ENCODE measurements around the gene DNAH2.

The DNAH2 gene

GRCh38 chr17:7703584-7704479 is 13.7 kb upstream of the DNAH2 start:
- FAIRE-seq = no peak

DNA sequence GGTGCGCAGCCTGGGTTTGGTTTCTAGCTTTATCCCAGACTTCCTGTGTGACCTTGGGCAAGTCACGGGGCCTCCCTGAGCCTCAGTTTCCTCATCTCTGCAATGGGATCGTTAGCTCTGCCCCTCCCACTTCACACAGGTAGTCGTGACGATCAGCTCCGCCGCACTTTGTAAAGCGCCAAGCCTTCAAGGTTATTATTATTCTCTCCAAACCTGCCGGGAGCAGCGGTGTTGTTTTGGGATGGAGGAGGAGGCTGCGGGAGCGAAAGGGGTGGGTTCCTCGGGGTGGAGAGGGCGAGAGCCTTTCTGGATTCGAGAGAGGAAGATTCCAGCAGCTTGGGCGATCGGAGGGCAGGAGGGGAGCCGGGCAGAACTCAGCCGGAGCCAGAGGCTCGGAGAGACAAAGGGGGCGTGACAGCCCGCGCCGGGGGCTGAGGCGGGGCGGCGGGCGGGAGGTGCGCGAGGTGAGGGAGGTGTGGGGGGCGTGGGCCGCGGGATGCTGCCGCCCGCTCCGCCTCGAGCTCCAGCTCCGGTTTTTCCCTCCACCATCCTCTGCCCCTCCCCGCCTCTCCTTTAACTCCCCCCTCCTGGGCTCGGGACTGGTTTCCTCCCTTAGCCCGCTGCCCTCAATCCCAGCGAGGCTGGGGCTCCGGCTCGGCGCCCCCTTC is 12.8 kb upstream of the DNAH2 start, which contains the start of gene EFNB3:
TSS of gene EFNB3 (plus strand) at position 602 of the 668 bp plus-strand sequence. CDS start 397 bp downstream, outside the sequence.
- FAIRE-seq = no peak

GRCh38 chr17:7705269-7706255 is 12.0 kb upstream of the DNAH2 start:
- FAIRE-seq = no peak

- FAIRE-seq = no peak
Observed at GRCh38 chr17:7706631-7707354, 10.8 kb upstream of the DNAH2 start.

- FAIRE-seq = no peak
Observed at GRCh38 chr17:7707446-7707845, 10.1 kb upstream of the DNAH2 start.

DNA sequence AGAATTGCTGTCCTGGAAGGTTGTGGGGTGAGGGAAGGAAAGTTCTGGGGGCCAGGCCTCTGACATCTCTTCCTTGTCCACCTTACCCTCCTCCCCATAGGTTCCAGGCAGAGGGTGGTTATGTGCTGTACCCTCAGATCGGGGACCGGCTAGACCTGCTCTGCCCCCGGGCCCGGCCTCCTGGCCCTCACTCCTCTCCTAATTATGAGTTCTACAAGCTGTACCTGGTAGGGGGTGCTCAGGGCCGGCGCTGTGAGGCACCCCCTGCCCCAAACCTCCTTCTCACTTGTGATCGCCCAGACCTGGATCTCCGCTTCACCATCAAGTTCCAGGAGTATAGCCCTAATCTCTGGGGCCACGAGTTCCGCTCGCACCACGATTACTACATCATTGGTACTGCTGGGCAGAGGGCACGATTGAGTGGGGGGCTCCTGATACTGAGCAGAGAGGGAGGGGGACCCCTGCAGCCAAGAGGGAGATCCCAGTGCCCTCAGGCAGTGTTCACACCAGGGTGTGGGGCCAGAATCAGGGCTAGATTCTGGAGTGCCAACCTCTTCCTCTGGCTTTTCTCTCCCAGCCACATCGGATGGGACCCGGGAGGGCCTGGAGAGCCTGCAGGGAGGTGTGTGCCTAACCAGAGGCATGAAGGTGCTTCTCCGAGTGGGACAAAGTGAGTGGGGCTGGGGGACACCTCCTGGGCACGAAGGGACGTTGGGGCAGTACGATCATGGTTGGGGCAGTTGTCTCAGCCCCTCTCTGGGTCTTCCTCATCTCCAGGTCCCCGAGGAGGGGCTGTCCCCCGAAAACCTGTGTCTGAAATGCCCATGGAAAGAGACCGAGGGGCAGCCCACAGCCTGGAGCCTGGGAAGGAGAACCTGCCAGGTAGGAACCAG is 9.4 kb upstream of the DNAH2 start:
- FAIRE-seq = no peak

GRCh38 chr17:7709031-7709430 is 8.5 kb upstream of the DNAH2 start:
- no peak for FAIRE-seq

DNA sequence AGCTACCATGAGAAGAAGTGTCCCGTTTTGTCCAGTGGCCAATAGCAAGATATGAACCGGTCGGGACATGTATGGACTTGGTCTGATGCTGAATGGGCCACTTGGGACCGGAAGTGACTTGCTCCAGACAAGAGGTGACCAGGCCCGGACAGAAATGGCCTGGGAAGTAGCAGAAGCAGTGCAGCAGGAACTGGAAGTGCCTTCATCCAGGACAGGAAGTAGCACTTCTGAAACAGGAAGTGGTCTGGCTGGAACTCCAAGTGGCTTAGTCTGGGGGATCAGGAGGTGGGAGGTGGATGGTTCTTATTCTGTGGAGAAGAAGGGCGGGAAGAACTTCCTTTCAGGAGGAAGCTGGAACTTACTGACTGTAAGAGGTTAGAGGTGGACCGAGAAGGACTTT is 7.2 kb upstream of the DNAH2 start:
- no peak for FAIRE-seq

- FAIRE-seq = no peak
Observed at GRCh38 chr17:7711051-7711755, 6.3 kb upstream of the DNAH2 start.

- no peak for FAIRE-seq
Observed at GRCh38 chr17:7712111-7712771, 5.3 kb upstream of the DNAH2 start.

GRCh38 chr17:7713782-7714181 is 3.8 kb upstream of the DNAH2 start:
- FAIRE-seq = no peak

DNA sequence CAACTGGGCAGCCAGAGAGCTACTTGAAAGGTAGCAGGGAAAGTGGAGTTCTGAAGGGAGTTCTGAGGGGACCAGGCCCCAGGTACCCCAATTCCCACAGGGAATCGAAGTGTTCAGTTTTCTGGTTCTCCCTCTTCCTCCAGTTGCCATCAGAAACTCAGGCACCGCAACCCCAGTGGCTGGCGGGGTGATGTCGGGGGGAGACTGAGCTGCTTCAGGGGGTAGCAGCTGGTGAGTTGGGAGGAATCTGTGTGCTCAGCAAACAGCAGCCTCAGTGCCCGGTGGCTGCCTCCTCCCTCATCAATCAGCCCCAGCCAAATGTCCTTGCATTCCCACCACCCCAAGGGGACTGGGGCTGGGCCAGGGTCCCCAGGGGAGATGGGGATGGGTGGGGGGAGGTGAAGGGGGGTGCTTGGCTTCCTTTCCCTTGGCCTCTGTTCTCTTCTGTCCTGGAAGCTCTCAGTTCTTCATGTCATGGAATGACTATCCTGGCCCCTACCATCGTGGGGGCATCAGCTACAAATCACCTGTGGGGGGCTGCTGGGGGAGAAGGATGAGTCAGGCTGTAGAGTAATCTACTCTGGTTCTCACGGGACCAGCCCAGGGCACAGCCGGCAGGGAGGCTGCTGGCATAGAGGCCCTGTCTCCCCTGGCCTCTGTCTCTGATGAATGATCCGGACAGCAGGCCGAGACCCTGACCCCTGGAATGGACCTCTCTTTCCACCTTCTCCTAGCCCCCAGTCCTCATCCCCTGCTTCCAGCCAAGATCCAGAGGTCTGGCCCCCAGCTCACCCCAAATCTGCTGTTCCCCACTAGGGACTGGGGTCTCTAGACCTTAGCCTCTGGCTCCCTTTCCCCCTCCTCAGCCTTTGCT is 2.6 kb upstream of the DNAH2 start:
- FAIRE-seq = no peak

DNA sequence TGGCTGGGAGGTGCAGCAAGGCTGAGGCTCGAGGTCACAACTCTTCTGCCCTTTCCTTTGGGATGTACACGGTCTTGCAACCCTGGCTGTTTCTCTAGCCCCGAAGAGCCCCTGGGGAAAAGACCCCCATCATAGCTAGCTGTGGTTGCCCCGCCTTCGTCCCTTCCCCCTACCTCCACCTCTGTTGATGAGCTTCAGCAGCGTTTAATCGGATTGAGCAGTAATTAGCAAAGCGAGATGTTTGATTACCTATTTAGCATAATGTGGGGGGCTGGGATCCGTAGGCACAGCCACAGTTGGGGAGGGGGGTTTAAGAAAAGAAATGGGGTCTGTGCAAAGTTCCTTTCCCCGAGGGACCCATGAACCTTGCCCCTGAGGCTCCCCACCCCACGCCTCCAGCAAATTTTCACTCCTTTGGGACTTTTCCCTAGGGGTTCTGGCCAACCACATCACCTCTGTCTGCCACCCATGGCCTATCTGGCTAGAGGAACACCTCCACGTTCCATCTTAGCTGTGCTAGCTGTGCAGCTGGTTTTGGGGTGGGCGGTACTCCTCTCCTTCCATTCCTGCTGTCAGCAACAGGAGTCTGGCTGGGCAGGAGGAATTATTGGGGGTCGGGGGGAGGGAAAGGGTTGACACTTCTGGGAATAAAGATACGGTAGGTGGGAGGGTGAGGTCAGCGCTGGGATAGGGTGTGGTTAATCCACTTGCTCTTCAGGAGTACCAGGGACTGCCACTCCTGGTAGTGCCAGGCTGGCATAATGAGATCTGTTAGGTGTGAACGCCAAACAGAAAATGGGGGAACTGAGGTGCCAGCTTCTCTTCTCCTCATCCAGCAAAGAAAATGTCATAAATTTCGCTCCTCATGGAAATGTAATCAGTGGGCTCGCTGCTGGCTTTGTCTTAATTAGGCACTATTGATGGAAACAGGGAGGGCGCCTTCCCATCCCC is 1.3 kb upstream of the DNAH2 start:
- FAIRE-seq = no peak

DNA sequence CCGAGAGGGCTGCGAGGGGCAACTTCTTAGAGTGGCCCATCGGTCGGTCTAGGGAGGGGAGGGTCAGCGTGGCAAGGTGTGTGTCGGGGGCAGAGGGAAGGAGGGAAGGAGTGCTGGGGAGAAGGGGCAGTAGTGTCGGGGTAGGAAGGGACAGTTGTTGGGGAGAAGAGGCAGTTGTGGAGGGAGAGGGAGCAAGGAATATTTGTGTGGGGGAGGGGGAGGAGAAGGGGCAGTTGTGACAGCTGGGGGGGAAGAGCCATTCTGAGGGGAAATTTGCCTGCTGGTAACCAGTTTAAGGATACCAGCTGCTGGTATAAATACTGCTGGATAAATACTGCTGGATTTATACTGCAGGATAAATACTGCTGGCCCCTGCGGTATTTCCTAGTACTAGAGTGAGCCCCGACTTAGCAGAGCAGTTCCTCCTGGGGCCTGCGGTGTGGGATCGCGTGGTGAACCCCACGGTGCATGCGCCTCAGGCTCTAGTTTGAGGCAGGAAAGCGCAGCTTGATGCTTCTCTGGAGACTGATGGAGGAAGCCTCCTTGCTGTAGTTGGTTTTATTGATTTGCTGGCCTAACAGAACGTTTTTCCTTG is 309 bp downstream of the DNAH2 start:
- no peak for FAIRE-seq

DNA sequence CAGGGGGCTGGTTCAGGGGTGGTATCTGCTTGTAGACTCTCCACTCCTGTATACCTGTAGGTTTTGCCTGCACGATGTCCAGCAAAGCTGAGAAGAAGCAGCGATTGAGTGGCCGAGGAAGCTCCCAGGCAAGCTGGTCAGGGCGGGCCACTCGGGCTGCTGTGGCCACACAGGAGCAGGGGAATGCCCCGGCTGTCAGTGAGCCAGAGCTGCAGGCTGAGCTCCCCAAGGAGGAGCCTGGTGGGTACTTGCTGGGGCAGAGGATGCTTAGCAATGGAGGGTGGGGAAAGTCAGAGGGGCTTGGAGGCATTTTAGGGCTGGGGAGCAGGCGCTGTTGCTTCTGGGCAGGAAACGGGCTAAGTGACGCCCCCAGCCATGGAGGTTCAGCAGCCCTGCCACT is 2.1 kb downstream of the DNAH2 start:
- no peak for FAIRE-seq

DNA sequence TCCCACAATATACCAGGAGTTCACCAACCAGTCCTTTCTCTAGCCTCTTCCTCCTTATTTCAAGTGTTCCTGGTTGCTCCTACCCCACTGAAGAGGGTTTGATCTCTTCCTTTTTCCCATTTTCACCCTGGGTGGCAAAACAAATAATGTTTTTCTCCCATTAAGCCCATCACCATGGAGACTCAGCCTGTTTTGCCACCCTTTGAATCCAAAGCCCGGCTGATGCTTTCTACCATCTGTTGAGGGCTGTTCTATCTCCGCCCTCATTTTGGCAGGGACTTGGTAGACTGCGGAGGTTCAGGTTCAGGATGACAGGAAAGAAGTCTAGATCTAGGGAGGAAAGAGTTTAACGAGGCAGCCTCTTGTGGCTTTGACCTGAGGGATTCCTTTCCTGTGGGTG is 2.6 kb downstream of the DNAH2 start:
- no peak for FAIRE-seq

DNA sequence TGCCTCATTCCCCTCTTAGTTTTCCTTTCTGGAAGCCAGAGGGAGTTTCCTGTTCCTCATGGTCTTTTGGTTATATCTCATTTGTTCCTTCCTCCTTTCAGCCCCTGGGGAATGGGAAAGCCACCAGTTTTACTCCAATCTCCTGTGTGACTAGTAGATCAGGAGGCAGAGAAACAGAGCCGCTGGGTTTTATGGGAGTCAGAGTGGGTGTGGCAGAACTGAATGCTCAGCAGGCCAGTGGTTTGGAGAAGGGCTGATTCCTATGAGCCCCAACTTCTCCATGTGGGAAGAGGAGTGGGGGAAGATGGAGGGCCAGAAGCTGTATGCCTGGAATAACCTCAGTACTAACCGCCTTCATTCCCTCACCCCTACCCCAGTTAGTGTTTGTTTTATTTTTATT is 4.1 kb downstream of the DNAH2 start:
- no peak for FAIRE-seq
